HUES64 (cell line): ENCODE measurements around the gene COL9A2.
"Not testable (repeated sequence)": the region's sequence is repeated elsewhere in the genome, so short reads cannot be mapped to it uniquely, and the experiment has no call there.

Experiments
- H3K27ac ChIP-seq: 2 replicates; pipeline ENCODE4 v1.7.0; 2013; ENCODE audit warnings: low read depth, low read length, inconsistent platforms
- H3K27me3 ChIP-seq: 2 replicates; pipeline ENCODE4 v1.6.1; 2013; ENCODE audit warnings: mild to moderate bottlenecking, low read length; ENCODE audit not compliant: insufficient read depth
- H3K36me3 ChIP-seq: 2 replicates; pipeline ENCODE4 v1.6.1; 2013; ENCODE audit warnings: mild to moderate bottlenecking, low read length; ENCODE audit not compliant: insufficient read depth
- H3K4me1 ChIP-seq: 2 replicates; pipeline ENCODE4 v1.6.1; 2013; ENCODE audit warnings: mild to moderate bottlenecking, low read length, moderate library complexity; ENCODE audit not compliant: insufficient read depth
- H3K4me3 ChIP-seq: 2 replicates; pipeline ENCODE4 v1.5.1; 2013; ENCODE audit warnings: mild to moderate bottlenecking, low read length, moderate library complexity
- H3K9ac ChIP-seq: 2 replicates; pipeline ENCODE4 v1.6.1; 2013; ENCODE audit warnings: mild to moderate bottlenecking, low read depth, low read length
- H3K9me3 ChIP-seq: 2 replicates; pipeline ENCODE4 v1.6.1; 2013; ENCODE audit warnings: low read depth, low read length; ENCODE audit not compliant: insufficient read depth
- WGBS: fragments of 150-250, 120-280 bp; methylation state at CpG from one replicate; pipeline ENCODE4 v1.1.7; 2013; ENCODE audit warnings: missing lambda C conversion rate; 5-methylcytosine and 5-hydroxymethylcytosine counted together

The COL9A2 gene

DNA sequence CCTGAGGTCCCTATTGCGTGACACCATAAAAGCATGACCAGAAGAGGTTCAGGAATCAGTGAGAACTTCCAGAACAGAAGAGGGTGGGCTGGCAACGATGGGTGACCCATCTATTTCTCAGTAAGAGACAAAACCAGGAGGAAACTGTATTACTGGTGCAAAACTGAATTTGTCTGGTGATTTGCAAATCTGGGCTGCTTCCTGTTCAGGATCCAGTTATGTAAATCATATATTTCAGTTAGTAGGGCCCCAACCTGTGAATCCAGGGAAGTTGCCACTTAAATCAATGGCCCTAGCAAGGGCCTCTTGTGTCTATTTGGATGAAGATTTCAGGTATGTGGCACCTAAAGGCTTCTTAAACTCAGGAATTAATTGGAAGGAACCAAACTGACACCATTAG is 33.3 kb upstream of the COL9A2 start:
- Histone ChIP-seq H3K27me3 (no peaks in the 10 kb centered on the region), H3K4me3 (no peak overlapping the region), H3K27ac (no peak overlapping the region), H3K9ac (no peak overlapping the region), H3K36me3 (no peaks in the 10 kb centered on the region), H3K4me1 (no peaks in the 10 kb centered on the region), H3K9me3 (no peaks in the 10 kb centered on the region)
- 91% methylated on average over 2 of the region's 2 CpGs for WGBS

DNA sequence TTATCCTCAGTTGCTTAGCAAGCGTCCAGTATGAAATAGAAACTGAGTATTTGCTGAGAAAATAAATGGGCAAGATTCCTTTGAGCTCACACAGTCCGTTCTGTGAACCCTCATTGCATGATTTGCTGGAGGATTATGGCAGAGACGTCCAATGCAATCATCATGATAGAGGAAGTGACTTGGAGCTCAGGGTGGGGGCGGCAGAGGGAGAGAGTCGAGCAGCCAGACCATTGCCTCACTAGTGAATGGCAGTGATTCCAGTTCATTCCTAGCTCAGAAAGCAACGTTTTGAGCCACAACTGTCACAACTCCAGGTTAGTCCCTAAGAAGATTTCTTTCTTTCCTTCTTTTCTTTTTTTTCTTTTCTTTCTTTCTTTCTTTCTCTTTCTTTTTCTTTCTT is 27.5 kb upstream of the COL9A2 start:
- Histone ChIP-seq H3K9me3 (no peaks in the 10 kb centered on the region), H3K9ac (no peak overlapping the region), H3K36me3 (no peaks in the 10 kb centered on the region), H3K4me3 (no peak overlapping the region), H3K27me3 (no peaks in the 10 kb centered on the region), H3K27ac (no peak overlapping the region), H3K4me1 (no peaks in the 10 kb centered on the region)
- 60% methylated on average over 6 of the region's 6 CpGs for WGBS

GRCh38 chr1:40342381-40342717 is 25.3 kb upstream of the COL9A2 start:
- not testable (repeated sequence) for H3K9ac ChIP-seq

DNA sequence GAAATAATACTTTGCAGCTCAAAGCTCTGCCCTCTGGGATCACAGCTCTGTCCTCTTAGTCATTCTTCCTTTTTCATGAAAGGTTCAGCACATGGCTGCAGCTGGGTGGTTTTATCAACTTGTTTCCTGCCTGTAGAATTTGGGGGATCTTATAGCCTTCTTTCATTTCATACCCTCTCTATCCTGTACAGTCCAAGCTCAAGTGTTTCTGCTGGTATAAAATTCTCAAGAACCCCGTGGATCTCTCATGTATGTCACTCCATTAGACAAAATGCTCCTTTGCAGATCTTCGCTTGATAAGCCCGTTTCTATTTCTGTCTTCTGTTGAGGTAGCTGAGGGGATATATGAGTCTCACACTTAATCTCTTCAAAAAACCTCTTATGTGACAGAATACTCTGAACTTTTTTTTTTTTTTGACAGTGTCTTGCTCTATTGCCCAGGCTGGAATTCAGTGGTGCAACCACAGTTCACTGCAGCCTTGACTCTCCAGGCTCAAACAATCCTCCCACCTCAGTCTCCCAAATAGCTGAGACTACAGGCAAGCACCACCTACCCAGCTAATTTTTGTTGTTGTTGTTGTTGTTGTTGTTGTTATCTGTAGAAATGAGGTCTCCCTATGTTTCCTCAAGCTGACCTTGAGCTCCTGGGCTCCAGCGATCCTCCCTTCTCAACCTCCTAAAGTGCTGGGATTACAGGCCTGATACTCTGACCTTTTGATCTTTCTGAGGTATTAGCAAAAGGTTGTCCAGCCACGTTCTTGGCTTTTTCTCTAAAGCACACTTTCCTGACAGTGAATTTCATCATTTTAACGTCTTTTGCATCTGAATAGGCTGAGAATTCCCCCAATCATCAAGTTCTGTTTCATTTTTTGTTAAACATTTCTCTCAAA is 24.6 kb upstream of the COL9A2 start:
- H3K9ac ChIP-seq = no peak overlapping the region
- H3K27me3 ChIP-seq = no peaks in the 10 kb centered on the region; the same call in 1 of the 2 replicates
- H3K4me3 ChIP-seq = no peak overlapping the region
- no peaks in the 10 kb centered on the region for H3K36me3 ChIP-seq
- H3K9me3 ChIP-seq = no peaks in the 10 kb centered on the region
- WGBS = 75% methylated on average over 5 of the region's 6 CpGs
- H3K27ac ChIP-seq = no peak overlapping the region
- no peaks in the 10 kb centered on the region for H3K4me1 ChIP-seq

More at GRCh38 chr1:40342381-40342717, 25.3 kb upstream of the COL9A2 start:
- 90% methylated on average over 3 of the region's 3 CpGs for WGBS
- not testable (repeated sequence) for H3K27ac ChIP-seq, H3K27me3 ChIP-seq, H3K9me3 ChIP-seq, H3K4me3 ChIP-seq, H3K4me1 ChIP-seq, H3K36me3 ChIP-seq

DNA sequence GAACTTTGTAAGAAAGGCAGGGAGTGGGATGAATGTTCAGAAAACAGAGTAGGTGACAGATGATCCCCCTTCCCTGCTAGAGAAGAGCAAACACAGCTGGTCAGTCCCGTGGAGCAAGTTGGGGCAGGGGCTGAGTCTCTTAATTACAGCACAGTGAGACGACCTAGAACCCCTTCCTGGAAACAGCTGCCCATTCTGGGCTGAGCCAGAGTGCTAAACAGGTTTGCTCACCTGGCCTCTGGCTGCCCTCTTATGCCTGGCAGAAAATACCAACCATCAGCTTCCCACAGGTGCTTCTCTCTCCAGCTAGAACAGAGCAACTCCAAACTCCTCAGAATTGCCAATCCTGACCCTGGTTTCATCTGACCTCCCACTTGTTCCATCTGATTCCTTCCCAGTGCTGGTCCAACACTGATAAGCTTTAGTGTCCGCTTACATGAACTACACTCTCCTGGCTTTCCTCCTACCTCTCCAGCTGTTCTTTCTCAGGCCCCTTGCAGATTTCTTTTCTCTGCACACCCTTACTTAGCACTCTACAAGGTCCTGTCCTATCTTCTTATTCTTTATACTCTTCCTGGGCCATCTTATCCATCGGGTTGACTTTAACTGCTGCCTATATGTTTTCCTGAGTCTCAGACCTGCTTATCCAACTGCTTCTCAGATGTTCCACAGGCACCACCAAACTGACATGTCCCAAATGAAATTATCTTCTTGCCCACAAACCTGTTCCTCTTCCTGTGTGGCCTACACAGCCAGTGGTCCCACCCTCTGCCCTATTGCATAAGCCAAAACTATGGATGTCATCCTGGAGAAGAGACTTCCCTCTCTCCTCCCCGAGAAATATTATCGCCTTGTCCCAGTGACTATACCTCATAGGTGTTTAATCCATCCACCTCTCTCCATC is 22.6 kb upstream of the COL9A2 start:
- Histone ChIP-seq H3K9me3 (no peaks in the 10 kb centered on the region), H3K27me3 (no peaks in the 10 kb centered on the region; the same call in 1 of the 2 replicates), H3K4me3 (no peak overlapping the region), H3K9ac (no peak overlapping the region), H3K4me1 (no peaks in the 10 kb centered on the region), H3K27ac (no peak overlapping the region), H3K36me3 (no peaks in the 10 kb centered on the region)
- 79% methylated on average over 6 of the region's 6 CpGs for whole genome bisulfite sequencing

DNA sequence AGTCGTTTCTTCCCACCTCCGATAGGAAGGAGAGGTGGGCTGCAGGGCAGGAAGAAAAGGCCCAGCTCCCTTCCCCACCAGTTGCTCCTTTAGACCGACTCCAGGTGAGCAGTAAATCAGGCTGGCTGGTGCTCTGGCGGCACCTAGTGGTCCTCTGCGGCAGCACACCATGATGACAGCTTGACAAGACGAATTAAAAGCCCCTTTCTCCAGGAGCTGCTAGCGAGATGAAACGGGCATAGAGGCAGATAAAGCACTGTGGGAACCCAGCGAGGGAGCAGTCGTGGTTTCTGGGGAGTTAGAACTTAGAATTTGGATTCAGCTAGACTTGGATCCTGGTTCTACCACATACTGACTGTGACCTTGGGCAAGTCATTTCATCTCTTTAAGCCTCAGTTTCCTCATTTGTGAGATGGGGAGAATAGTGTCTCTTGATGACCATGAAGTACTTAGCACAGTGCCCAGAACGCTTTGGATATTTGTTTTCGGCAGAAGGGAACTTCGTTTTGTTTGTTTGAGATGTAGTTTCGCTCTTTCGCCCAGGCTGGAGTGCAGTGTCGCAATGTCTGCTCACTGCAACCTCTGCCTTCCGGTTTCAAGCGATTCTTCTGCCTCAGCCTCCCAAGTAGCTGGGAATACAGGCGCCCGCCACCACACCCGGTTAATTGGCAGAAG is 21.8 kb upstream of the COL9A2 start:
- no peak overlapping the region for H3K27ac ChIP-seq
- 44% methylated on average over 21 of the region's 21 CpGs for WGBS
- H3K4me3 ChIP-seq = no peak overlapping the region

DNA sequence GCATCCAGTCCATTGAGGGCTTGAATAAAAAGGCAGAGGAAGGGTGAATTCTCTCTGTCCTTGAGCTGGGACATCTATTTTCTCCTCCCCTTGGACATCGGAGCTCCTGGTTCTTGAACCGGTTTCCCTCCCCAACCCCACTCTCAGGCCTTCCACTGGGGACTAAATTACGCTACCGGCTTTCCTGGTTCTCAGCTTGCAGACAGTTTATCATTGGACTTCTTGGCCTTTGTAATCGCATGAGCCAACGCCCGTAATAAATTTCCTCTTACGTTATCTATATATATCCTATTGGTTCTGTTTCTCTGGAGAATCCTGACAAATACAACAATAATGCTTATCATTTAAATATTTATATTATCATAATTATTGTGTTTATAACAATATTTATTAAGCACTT is 20.4 kb upstream of the COL9A2 start:
- no peak overlapping the region for H3K9ac ChIP-seq
- H3K4me3 ChIP-seq = no peak overlapping the region
- 93% methylated on average over 8 of the region's 8 CpGs for whole genome bisulfite sequencing
- no peak overlapping the region for H3K27ac ChIP-seq
- H3K4me1 ChIP-seq = no peaks in the 10 kb centered on the region
- no peaks in the 10 kb centered on the region for H3K9me3 ChIP-seq
- H3K36me3 ChIP-seq = no peaks in the 10 kb centered on the region
- no peaks in the 10 kb centered on the region; the same call in 1 of the 2 replicates for H3K27me3 ChIP-seq

More for the DNA sequence above, 21.8 kb upstream of the COL9A2 start:
- Histone ChIP-seq H3K9ac (no peak overlapping the region), H3K9me3 (no peaks in the 10 kb centered on the region), H3K36me3 (no peaks in the 10 kb centered on the region), H3K27me3 (no peaks in the 10 kb centered on the region; the same call in 1 of the 2 replicates), H3K4me1 (no peaks in the 10 kb centered on the region)

GRCh38 chr1:40332695-40333094 is 15.6 kb upstream of the COL9A2 start:
- Histone ChIP-seq H3K27me3 (no peaks in the 10 kb centered on the region), H3K4me3 (no peak overlapping the region), H3K27ac (no peak overlapping the region), H3K9me3 (peaks cover 4% of the 10 kb centered on the region; the same call in 1 of the 2 replicates), H3K9ac (no peak overlapping the region), H3K4me1 (no peaks in the 10 kb centered on the region), H3K36me3 (no peaks in the 10 kb centered on the region)
- 88% methylated on average over 1 of the region's 1 CpG for WGBS

DNA sequence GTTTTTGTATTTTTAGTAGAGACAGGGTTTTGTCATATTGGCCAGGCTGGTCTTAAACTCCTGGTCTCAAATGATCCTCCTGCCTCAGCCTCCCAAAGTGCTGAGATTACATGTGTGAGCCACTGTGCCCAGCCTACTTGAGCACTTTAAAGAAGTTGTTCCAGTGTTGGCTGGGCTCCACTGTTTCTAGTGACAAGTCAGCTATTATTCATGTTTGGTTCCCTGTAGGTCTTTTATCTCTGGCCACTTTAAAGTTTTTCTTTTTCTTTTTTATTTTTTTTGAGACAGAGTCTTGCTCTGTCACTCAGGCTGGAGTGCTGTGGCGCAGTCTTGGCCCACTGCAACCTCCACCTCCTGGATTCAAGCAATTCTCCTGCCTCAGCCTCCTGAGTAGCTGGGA is 14.3 kb upstream of the COL9A2 start:
- not testable (repeated sequence) for H3K9me3 ChIP-seq, H3K4me1 ChIP-seq, H3K27me3 ChIP-seq, H3K4me3 ChIP-seq, H3K27ac ChIP-seq, H3K36me3 ChIP-seq, H3K9ac ChIP-seq
- WGBS = 0% methylated on average over 1 of the region's 1 CpG

DNA sequence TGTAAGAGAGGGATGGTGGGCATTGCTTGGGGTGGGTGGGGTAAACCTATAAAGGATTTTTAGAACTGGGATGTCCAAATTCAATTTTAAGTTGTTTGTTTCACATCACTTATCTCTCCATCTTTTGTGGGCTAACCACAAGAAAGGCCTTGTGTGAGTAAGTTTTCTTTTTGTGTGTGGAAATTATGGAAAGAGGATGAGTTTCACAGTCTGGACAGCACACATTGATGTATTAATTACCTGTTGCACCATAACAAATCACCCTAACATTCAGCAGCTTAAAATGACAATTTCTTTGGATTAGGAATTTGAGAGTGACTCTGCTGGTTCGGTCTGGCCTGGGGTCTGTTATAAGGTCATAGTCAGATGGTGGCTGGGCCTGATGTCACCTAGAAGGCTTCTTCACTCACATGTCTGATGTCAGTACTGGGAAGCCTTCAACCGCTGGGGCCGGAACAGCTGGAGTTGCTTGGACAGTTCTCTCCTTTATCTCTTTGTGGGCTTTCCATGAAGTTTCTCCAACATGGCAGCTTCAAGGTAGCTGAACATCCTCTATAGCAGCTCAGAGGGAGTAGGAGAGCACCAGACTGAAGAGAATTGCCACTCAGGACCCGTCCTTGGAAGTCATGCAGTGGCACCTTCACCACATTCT is 2.0 kb upstream of the COL9A2 start:
- no peak overlapping the region for H3K4me3 ChIP-seq
- 91% methylated on average over 4 of the region's 4 CpGs for WGBS
- no peaks in the 10 kb centered on the region for H3K36me3 ChIP-seq
- H3K4me1 ChIP-seq = peaks cover 13% of the 10 kb centered on the region
- no peak overlapping the region for H3K9ac ChIP-seq
- no peak overlapping the region for H3K27ac ChIP-seq
- H3K9me3 ChIP-seq = no peaks in the 10 kb centered on the region
- H3K27me3 ChIP-seq = peaks cover 57% of the 10 kb centered on the region
